Measurements from ENCODE around the gene SH3RF2.

Gene SH3RF2

DNA sequence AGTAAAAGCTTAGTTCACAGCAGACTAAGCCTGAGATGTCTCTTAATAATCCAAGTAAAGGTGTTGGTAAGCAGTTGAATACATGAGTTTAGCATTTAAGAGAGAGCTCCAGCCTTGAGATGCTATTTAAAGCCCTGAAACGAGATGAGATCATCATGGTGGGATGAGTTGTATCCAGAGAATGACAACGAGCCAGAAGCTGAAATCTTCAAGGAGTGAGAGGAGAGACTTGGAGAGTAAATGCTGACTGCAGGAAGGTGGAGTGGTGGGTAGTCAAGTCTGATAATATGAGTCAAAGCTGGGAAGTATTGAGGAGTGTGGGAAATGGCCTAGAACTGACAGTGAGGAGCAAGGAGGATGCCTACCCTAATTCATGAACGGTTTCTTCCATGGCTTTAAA, 115.3 kb downstream of the SH3RF2 start:
- no peak for DNase-seq

DNA sequence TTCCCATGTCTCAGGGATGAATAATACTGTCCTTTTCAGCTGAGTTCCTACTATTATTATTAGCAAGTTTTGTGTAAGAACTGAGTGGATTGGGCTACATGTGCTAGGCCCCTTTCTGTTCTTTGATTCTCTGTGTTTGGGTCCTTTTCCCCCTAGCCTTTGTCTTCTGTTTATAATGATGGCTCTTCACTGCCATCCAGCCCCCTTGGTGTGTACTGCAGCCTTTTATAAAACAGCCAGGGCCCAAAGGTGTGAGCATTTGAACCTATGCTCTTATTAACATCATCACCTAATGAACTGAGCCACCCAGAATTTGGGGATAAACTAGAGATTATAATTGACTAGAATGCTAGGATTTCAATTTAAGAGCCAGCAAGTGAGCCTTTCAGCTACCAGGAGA, 116.4 kb downstream of the SH3RF2 start:
- DNase-seq = no peak

DNA sequence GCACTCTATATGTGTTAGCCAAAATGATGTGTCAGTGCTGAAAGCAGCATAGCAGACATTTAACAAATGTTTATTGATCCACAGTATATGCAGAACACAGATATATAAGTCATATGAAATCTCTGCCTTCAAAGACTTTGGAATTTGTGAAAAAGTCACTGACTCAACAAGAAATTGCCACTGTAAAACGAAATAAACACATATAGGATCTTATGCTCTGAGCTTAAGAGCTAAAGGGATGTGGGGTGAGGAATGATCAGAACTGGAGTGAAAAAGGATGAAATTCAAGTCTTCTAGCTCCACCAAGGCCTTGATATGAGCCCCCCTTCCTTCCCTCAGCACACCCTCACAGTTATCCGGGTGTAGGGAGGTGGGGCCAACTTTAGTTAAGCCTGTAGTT, 119.1 kb downstream of the SH3RF2 start:
- no peak for DNase-seq

DNA sequence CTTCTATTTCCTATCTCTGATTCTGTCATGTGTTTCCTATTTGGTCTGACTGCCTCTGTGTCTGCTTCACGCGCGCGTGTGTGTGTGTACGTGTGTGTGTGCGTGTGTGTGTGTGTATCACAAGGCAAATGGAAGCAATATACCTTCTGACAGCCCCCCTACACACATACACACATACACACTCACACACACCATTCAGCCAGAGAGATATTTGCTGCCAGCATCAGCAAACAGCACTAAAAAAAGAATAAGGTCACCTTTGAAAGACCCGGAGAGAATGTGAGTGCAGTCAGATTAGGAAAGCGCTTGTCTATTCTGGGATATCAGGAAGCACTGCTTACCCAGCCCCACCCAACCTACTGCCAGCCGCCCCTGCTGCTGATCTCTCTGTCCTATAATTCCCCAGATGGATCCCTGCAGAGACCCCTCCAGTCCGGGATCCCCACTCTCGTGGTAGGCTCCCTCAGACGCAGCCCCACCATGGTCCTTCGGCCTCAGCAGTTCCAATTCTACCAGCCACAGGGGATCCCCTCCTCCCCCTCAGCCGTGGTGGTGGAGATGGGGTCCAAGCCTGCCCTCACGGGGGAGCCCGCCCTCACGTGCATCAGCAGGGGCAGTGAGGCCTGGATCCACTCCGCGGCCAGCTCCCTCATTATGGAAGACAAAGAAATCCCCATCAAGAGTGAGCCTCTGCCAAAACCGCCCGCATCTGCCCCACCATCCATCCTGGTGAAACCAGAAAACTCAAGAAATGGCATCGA, 123.3 kb downstream of the SH3RF2 start:
- no peak for DNase-seq

DNA sequence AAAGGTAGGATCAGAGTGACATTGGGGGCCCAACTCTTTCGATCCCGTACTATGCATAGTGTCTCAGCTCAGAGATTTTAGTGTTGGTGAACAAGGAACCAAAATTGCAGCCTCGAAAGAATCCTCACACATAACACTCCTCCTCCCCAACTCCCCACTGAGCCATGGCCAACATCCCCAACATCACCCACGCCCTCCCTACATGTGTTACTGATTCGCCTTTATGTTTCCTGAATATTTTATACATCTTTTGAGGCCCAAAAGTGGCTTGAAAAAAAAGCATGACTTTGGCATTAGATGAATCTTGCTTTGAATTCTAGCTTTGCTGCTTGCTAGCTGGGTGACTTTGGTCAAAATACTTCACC, 123.8 kb downstream of the SH3RF2 start:
- no peak for DNase-seq

DNA sequence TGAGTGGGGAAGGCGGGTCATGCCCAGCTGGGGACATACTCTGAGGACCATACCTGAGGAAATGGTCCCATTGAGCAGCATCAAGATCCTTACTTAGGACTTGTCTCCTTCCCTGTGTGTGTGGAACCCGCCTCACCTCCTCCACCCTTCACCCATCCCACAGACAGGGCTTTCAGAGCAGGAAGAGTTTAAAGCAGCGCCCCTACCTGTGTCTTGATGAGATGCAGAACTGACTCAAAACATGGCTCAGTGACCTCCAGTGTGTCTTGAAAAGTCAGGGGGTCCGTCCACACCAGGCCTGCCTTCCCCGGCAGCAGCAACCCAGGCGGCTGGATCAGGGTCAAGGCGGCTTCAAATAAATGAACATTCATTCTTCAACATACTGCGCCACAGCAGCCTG, 130.6 kb downstream of the SH3RF2 start:
- DNase-seq = no peak

DNA sequence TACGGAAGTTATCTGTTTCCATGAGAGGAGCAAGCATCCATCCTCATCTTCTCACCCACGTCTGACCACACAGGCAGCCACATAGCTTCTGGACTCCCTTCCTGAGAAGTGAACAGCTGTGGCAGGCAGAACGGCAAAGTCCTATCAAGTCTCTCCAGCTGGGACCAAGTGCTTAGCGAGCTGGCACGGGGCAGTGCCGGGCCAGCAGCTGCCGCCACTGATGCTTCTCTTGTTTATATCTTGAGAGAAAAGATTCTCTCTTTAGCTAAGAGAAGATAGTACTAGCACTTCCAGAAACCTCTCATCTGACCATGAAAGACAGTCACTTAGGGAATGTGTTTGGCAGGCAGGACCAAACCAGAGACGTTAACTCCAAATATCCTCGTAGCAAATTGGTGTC, 131.8 kb downstream of the SH3RF2 start:
- DNase-seq = no peak

DNA sequence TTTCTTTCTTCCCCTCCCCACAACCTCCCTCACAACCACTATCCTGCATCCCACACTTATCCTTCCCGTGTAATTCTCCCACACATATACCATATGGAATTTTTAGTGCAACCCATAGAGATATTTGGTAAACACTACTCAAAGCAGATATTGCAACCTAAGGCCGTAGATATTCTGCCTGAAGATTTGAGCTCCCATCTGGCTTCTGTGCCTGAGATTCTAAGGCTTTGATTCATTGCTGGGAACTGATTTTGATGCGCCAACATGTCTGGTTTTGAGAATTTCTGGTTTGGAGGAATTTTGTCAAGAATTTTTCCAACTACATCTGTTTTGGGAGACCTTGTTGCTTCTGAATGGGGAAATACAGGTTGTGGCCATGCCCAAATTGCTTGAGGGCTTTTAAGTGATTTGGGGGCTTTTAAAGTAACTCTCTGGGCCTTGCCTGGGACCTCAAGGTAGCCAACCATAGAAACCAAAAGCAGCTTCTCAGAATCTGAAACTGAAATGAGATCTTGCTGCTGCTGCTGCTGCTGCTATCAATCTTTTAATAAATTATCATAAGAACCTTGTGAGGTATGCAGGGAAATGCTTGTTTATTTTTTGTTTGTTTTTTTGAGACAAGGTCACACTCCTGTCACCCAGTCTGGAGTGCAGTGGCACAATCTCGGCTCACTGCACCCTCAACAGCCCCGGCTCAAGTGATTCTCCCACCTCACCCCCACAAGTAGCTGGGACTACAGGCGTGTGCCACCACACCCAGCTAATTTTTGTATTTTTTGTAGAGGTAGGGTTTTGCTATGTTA, 132.8 kb downstream of the SH3RF2 start:
- DNase-seq = no peak

DNA sequence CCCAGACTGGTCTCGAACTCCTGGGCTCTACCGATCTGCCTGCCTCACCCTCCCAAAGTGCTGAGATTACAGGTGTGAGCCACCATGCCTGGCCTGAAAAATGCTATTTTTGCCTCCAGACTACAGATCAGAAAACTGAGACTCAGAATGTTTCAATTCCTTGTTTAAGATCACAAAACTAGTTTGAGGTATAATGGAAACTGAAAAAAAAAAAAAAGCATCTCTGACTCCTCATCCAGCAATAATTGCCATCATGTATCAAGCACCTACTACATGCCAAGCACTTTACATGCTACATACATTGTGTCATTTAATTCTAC, 133.4 kb downstream of the SH3RF2 start:
- no peak for DNase-seq

DNA sequence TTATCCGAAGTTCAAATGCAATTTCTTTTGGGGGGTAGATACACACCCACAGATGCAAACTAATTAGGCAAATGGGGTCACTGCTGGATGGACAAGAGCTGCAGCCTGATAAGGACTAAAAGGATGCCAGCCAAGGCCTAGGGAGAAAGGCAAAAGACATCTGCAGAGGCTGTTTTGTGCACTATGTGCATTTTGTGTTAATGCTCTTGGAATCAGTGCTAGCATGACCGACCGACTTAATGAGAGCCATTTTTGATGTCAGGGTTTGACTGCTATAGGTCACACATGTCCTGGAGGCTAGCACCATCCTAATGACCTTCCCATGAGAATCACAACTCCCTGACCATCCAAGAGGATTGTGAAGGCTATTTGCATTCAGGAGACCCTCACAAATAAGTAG, 134.4 kb downstream of the SH3RF2 start:
- DNase-seq = no peak

DNA sequence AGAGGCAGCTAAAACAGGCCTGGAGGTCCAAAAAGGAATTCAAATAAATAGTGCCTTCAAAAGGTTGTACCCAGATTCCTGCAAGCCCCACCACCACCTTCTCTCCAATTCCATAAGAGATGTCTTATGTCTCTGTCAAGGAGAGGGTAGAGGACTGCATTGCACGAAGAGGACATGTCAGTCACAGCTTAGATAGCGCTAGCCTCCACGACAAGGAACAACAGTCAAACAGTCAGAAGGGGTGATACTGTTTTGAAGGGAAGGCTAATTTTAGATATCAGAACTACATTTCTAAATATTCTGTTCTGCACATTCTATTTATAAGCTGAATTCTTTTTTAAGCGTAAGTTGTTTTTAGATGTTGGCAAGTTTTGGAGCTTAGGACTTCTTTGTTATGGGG, 134.8 kb downstream of the SH3RF2 start:
- no peak for DNase-seq

DNA sequence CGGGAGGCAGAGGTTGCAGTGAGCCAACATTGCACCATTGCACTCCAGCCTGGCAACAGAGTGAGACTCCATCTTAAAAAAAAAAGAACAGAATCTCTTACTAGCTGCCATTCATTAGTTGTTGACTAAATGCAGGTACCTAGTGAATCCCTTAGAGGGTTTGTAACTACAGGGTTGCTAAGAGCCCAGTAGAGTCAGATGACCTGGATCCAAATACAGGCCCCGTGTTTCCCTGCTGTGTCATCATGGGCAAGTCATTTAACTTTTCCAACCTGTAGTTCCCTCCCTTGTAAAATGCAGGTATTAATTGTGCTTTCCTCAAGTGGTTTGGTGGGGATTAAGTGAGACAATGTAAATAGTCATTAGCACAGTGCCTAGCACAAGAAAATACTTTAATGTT, 136.2 kb downstream of the SH3RF2 start:
- DNase-seq = no peak

DNA sequence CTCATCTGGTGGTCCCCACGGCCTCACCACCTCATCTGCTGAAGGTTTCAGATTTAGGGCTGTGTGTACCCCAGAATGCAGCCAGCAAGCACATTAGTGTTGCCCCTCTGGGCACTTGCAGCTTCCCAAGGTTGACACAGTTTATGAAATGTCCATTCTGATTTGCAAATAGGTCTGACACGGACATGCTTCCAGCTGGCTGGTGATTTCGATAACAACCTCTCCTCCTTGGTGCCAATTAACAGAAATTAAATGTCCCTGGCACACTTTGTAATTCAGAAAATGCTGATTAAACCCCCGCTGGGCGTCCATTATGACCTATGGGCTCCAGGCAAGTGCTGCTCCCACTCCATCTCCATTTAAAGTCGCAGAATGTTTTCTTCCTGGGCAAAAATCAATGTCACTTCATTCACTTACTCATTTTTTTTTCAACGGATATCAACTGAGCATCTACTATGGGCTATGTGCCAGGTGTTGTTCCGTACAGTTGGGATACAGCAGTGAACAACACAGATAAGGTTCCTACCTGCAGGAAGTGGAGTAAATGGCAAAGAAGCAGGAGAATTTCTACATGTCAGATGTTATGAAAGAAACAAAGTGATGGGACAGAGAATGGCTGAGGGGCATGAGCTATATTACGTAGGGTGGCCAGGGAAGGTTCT, 137.0 kb downstream of the SH3RF2 start:
- no peak for DNase-seq

DNA sequence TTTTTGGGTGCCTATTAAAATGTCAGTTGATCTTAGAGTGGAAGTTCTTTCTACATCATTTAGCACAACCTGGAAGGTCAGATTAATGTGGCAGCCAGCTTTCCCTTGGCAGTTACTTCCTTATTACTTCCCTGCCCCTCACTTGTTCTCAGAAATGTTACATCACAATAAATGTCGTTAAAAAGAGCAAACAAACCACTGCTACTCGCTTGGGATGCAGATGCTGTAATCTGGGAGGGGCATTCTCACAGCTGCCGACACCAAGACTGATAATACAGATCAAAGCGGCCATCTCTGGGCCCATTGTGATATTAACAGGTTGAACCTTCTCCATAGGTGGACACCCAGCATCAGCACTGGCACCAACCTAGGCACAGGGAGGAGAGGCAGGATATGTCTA, 139.7 kb downstream of the SH3RF2 start:
- no peak for DNase-seq

DNA sequence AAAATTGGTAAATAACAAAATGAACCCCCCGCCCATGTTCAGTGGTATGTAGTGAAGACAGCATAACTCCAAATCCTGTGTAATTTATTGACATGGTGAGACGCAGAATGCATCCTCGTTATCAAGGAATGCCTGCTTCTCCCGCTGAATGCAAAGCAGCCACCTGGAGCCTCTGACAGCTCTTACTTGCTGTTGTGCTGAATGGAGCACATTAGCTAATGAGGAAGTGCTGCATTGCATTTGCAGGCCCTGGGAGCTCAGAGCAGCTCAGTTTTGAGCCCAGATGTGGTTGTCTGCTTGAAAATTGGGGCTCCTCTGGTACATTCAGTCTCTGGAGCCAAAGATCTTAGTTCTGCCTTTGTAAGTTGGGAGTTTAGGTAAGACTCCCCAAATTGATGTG, 140.1 kb downstream of the SH3RF2 start:
- no peak for DNase-seq

DNA sequence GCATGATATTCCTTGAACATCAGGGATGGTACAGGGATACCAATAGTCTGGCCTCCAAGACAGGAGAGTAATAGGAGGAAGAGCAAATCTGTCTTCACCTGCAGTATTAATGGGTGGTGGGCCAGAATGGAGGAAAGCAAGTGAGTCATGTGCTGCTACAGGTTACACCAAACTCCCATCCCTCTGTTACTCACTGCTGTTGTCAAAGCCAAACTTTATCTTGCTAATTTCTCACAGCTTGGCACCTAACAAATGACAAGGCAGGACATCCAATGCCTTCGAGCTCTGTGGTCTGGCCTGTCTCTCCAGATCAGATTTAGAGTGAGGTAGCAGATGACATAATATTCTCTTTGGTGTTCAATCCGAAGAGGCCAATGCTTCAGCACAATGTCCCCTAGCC, 142.2 kb downstream of the SH3RF2 start:
- no peak for DNase-seq

DNA sequence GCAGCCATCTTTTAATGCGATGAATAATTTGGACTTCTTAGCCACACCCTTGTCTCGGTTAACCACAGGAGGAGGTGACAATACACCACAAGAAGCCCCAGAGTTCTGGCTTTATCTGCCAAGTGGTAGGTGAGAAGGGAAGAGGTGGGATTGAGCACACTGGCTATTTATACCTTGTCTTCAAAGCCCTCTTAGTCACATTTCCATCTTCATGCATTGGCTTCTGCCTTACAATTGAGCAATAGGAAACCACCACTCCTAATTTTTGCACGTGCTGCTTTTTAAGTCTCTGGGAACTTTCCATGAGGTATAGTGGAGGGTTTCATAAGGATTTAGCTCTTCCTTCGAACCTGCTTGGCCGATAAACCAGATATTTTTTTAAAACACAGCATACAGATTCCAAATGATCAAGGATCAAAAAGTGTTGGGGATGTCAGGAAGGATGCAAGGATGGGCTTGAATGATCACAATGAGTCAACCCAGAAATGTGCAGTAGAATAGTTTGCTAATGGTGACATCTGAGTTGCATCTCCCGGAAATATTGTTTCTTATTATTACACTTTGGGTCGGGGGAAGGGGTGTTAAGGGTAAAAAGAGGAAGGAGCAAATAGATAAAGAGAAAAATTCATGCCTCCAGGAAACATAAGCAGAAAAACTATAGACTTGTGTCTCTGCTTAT, 143.5 kb downstream of the SH3RF2 start:
- DNase-seq = peak; percentile 19 to 20

DNA sequence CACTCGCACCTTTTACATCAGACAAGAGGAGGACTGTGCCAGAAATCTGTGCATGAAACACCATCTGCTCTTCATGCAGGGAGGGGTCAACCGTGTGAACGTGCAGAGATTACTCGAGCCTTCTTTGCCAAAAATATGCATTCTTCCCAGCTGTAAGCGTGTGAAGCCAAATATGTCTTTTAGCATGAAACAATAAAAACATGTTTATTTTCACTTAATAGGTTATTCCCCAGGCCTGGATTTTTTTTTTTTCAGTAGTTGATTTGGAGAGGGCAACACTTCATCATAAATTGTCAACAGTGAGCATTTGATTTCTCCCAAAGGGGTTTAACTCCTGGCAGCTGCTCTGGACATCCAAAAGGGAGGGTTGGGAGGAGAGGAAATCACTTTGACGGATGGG, 145.2 kb downstream of the SH3RF2 start:
- DNase-seq = no peak

DNA sequence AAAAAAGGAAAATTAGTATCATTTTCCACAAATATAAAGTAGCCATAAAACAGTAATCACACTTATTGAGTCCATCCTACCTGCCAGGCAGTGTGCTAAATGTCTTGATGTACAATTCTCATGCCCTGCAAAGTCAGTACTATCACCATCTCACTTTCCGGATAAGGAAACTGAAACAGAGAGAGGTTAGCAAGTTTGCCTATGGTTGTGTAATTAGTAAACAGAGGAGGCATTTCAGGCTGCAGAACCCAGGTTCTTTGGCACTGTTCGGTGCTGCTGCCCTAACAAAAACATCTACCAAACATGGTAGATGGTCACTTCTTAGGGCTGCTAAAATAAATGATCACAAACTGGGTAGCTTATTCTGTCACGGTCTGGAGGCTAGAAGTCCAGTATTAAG, 146.4 kb downstream of the SH3RF2 start:
- DNase-seq = no peak

DNA sequence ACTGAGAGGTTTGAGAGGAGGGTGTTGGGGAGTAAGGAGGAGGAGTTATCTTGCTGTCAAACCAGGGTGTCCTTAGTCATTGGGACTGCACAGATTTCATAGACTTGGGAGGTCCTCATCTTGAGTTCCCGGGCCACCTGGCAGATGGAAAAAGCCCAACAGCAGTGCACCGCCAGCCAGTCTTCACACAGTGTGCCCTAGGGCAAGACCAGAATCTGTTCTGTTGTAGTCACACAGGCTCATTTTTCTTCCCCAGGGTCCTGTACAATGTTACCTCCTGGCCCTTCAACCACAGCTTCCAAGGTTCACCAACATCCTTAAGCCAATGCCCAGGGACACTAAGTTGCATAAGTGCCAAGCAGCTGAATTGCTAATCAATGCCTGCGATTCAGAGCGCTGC, 148.0 kb downstream of the SH3RF2 start:
- DNase-seq = no peak

DNA sequence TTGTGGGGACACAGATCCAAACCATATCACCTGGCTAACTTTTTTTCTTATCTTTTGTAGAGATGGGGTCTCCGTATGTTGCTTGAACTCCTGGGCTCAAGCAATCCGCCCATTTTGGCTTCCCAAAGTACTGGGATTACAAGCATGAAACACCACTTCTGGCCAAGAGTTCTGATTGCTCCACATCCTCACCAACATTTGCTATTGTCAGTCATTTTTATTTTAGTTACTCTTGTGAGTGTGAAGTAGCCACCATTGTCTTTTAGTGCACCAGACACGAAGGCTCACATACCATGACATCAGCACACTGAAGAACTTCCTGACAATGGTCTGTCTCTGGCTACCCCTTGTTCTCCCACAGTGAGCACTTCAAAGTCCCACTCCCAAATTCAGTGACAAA, 151.7 kb downstream of the SH3RF2 start:
- no peak for DNase-seq

DNA sequence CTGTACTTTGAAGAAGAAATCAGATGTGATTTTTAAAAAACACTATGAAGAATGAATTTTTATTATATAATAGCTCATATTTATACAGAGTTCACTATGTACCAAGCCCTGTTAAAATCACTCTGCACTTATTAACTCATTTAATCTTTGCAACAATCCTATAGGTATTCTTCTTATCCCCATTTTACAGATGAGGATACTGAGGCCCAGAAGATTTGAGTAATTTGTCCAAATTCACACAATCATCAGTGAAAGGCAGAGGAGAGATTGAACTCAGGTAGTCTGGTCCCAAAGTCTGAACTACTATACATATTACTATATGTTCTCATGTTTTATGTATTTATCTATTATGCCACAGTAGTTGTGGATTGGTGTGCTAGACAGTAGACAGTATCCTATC, 152.9 kb downstream of the SH3RF2 start:
- no peak for DNase-seq

DNA sequence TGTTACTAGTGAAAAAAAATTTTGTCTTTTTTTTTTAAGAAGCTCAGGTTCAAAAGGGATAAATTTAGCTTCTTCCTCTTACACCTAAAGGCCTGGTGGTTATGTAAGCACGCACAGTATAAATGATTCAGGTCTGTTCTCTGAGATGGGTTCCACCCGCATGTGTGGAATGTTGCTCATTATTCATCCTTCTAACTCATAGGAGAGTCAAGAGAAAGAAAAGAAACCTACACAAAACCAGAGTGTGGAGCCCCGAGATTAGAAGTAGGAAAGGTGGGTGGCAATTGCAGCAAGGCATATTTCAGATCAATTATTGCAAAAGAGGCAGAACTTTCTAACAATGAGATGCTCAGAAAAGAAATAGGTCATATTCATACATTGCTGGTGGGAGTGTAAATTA, 155.5 kb downstream of the SH3RF2 start:
- DNase-seq = no peak

DNA sequence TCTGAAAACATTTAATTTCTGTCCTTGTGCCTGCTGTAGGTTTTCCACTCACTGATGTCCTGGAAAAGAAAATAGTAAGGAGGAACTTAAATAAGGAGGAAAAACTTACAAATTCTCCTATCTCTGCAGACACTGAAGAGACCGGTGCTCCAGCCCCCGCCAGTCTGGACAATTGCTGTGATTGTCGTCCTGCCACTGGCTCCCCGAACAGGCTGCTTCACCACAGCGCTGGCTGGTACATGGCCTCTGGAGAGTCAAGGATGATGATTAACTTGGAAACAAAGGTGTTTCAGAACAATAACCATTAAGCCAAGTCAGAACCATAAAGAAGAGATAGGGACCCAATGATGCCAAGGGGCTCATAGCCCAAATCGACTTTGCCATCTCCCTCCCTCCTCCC, 161.7 kb downstream of the SH3RF2 start:
- no peak for DNase-seq
